OCI-LY3 (cell line): Measurements from ENCODE around the gene FAU.

Experiments used
- H2AFZ ChIP-seq: fragments of 200-600, 300-600 bp; shearing (Covaris generic); 2 replicates; pipeline ENCODE4 v1.6.0; 2014; ENCODE audit warnings: antibody characterized with exemption, low read depth, low read length
- H3K27ac ChIP-seq: fragments of 200-600, 300-600 bp; sonication (generic); 2 replicates; pipeline ENCODE4 v1.5.1; 2014; ENCODE audit warnings: mild to moderate bottlenecking, low read length, moderate library complexity, mixed read lengths
- H3K27me3 ChIP-seq: fragments of 200-600, 300-600 bp; sonication (generic); 2 replicates; pipeline ENCODE4 v1.6.1; 2014; ENCODE audit warnings: low read depth, low read length, mixed read lengths
- H3K36me3 ChIP-seq: fragments of 200-600, 300-600 bp; sonication (generic); replicated peaks from 2 replicates; pipeline ENCODE3; 2014; ENCODE audit warnings: low read depth, low read length, mixed read lengths
- H3K4me1 ChIP-seq: fragments of 300-600, 200-600 bp; sonication (generic); 2 replicates; pipeline ENCODE4 v1.6.1; 2014; ENCODE audit warnings: low read length, mixed read lengths
- H3K4me2 ChIP-seq: fragments of 200-600, 300-600 bp; sonication (generic); 2 replicates; pipeline ENCODE4 v1.6.1; 2014; ENCODE audit warnings: low read length, mixed read lengths
- H3K4me3 ChIP-seq: fragments of 300-600, 200-600 bp; sonication (generic); 2 replicates; pipeline ENCODE4 v1.5.1; 2014; ENCODE audit warnings: antibody characterized with exemption, mild to moderate bottlenecking, low read length, moderate library complexity
- H3K79me2 ChIP-seq: fragments of 300-600, 200-600 bp; shearing (Covaris generic); 2 replicates; pipeline ENCODE4 v1.6.1; 2014; ENCODE audit warnings: mild to moderate bottlenecking, low read length, mixed read lengths
- H3K9ac ChIP-seq: fragments of 300-600, 200-600 bp; shearing (Covaris generic); 2 replicates; pipeline ENCODE4 v1.6.0; 2014; ENCODE audit warnings: mild to moderate bottlenecking, low read length, moderate library complexity
- H3K9me3 ChIP-seq: fragments of 200-600, 300-600 bp; shearing (Covaris generic); 2 replicates; pipeline ENCODE4 v1.6.1; 2014; ENCODE audit warnings: low read length, mixed read lengths; ENCODE audit not compliant: insufficient read depth
- H4K20me1 ChIP-seq: fragments of 200-600, 300-600 bp; sonication (generic); 2 replicates; pipeline ENCODE4 v1.6.1; 2016; ENCODE audit warnings: low read length, mixed read lengths; ENCODE audit not compliant: insufficient read depth
- EZH2phosphoT487 ChIP-seq: fragments of 200-600 bp; shearing (Covaris generic); IDR thresholded peaks from 2 replicates; pipeline ENCODE4 v1.6.1; 2018; ENCODE audit warnings: antibody characterized with exemption, mixed run types, low read depth
- TF ChIP-seq, protein P1 (sequence below): fragments of 200-600, 300-600 bp; sonication (generic); IDR thresholded peaks from 2 replicates; pipeline ENCODE4 v1.5.1; 2014; ENCODE audit warnings: antibody characterized with exemption, low read length, low read depth

The FAU gene

GRCh38 chr11:65090628-65091027 lies 31.3 kb downstream of the FAU start:
- TF ChIP-seq EZH2phosphoT487: no peak
- TF ChIP-seq, protein P1, sequence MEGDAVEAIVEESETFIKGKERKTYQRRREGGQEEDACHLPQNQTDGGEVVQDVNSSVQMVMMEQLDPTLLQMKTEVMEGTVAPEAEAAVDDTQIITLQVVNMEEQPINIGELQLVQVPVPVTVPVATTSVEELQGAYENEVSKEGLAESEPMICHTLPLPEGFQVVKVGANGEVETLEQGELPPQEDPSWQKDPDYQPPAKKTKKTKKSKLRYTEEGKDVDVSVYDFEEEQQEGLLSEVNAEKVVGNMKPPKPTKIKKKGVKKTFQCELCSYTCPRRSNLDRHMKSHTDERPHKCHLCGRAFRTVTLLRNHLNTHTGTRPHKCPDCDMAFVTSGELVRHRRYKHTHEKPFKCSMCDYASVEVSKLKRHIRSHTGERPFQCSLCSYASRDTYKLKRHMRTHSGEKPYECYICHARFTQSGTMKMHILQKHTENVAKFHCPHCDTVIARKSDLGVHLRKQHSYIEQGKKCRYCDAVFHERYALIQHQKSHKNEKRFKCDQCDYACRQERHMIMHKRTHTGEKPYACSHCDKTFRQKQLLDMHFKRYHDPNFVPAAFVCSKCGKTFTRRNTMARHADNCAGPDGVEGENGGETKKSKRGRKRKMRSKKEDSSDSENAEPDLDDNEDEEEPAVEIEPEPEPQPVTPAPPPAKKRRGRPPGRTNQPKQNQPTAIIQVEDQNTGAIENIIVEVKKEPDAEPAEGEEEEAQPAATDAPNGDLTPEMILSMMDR: no peak
- no peaks in the 10 kb centered on the region for H3K9me3 ChIP-seq
- no peak overlapping the region for H2AFZ ChIP-seq
- H3K4me1 ChIP-seq: peaks cover 12% of the 10 kb centered on the region
- H3K9ac ChIP-seq: no peak overlapping the region
- peaks cover 20% of the 10 kb centered on the region for H3K36me3 ChIP-seq
- peaks cover 3% of the 10 kb centered on the region for H3K79me2 ChIP-seq
- no peaks in the 10 kb centered on the region for H4K20me1 ChIP-seq
- no peak overlapping the region for H3K27ac ChIP-seq
- H3K4me2 ChIP-seq: no peak overlapping the region
- no peak overlapping the region for H3K4me3 ChIP-seq
- H3K27me3 ChIP-seq: no peaks in the 10 kb centered on the region

DNA sequence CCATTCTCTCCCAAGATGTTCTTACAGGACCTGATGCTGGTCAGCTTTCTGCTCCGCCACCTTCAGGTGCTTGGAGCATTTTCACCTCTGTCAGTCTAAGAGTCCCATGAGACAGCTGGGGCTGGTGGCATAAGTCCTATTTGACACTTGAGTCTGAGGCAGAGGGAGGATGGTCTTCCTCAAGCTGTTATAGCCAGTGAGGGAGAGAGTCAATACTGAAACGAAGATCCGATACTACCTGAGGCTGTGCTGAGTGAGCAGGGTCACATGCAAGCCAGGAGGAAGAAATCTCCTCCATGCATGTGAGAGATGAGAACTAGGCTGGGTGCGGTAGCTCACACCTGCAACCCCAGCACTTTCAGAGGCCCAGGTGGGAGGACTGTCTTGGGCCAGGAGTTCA lies 32.3 kb downstream of the FAU start:
- Histone ChIP-seq H3K79me2 (peaks cover 13% of the 10 kb centered on the region), H3K9ac (no peak overlapping the region), H2AFZ (no peak overlapping the region), H3K4me3 (no peak overlapping the region), H3K36me3 (peaks cover 26% of the 10 kb centered on the region), H3K27me3 (no peaks in the 10 kb centered on the region), H3K4me2 (no peak overlapping the region), H3K4me1 (peaks cover 15% of the 10 kb centered on the region), H3K9me3 (no peaks in the 10 kb centered on the region), H4K20me1 (no peaks in the 10 kb centered on the region), H3K27ac (no peak overlapping the region)
- no peak for TF ChIP-seq EZH2phosphoT487
- TF ChIP-seq, protein P1: no peak

- Histone ChIP-seq H3K27ac (no peak overlapping the region), H3K4me1 (peaks cover 18% of the 10 kb centered on the region), H3K27me3 (no peaks in the 10 kb centered on the region), H4K20me1 (peaks cover 2% of the 10 kb centered on the region; the same call in 1 of the 2 replicates), H2AFZ (no peak overlapping the region), H3K9me3 (no peaks in the 10 kb centered on the region), H3K36me3 (peaks cover 31% of the 10 kb centered on the region), H3K9ac (no peak overlapping the region), H3K4me3 (no peak overlapping the region), H3K79me2 (peaks cover 28% of the 10 kb centered on the region), H3K4me2 (no peak overlapping the region)
- no peak for TF ChIP-seq EZH2phosphoT487
- TF ChIP-seq, protein P1: no peak
Observed at GRCh38 chr11:65087827-65088226, 34.1 kb downstream of the FAU start.

DNA sequence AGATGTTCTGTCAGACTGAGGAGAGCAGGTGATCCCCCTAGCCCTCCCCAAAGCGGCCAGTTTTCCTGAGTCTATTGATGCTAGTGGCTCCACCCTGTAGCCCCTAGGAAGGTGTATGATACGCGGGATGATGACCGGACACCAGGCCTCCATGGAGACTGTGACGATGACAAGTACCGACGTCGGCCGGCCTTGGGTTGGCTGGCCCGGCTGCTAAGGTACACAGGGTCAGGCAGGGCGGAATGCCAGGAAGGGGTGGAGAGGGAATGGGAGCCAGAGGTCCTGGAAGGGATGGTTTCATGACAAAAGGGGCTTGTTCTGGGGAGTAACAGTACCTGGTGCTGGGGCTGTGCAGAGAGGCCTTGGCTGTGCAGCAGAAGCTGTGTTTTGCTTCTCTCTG lies 34.7 kb downstream of the FAU start:
- H3K4me1 ChIP-seq: peaks cover 16% of the 10 kb centered on the region
- no peak for TF ChIP-seq EZH2phosphoT487
- TF ChIP-seq, protein P1: no peak
- H3K4me2 ChIP-seq: no peak overlapping the region
- H3K79me2 ChIP-seq: peaks cover 34% of the 10 kb centered on the region
- H3K9me3 ChIP-seq: no peaks in the 10 kb centered on the region
- no peak overlapping the region for H3K9ac ChIP-seq
- H2AFZ ChIP-seq: no peak overlapping the region
- no peak overlapping the region for H3K4me3 ChIP-seq
- peaks cover 3% of the 10 kb centered on the region; the same call in 1 of the 2 replicates for H4K20me1 ChIP-seq
- H3K36me3 ChIP-seq: peaks cover 33% of the 10 kb centered on the region
- H3K27ac ChIP-seq: no peak overlapping the region
- H3K27me3 ChIP-seq: no peaks in the 10 kb centered on the region
